Loucy (cell line): ENCODE data around the gene LRRTM4.

Experiments
- CTCF ChIP-seq: fragments of 200-600 bp; sonication (generic); conservative IDR thresholded peaks from 2 replicates; pipeline ENCODE4 v1.5.1; 2014; ENCODE audit warnings: mild to moderate bottlenecking, antibody characterized with exemption, low read length
- EZH2phosphoT487 ChIP-seq: fragments of 200-600 bp; IDR thresholded peaks from 2 replicates; pipeline ENCODE4 v1.6.1; 2018; ENCODE audit warnings: antibody characterized with exemption, mild to moderate bottlenecking, moderate library complexity, borderline replicate concordance

GRCh38 chr2:77008853-77009252 is 513.3 kb downstream of the LRRTM4 start:
- no peak for TF ChIP-seq CTCF
- TF ChIP-seq EZH2phosphoT487 = no peak
